ENCODE data around the gene DEDD. TPM values are rescaled to one million over a fixed set of nuclear protein-coding genes. Genes with fewer than 3 reads are reported as not detected.

Gene DEDD
- total and polyA plus RNA-seq, 2 of the 13 experiments (the other 11 are each of a cell fraction or from before 2014, with no cell fraction given) = 12.6 to 27.8 TPM

DNA sequence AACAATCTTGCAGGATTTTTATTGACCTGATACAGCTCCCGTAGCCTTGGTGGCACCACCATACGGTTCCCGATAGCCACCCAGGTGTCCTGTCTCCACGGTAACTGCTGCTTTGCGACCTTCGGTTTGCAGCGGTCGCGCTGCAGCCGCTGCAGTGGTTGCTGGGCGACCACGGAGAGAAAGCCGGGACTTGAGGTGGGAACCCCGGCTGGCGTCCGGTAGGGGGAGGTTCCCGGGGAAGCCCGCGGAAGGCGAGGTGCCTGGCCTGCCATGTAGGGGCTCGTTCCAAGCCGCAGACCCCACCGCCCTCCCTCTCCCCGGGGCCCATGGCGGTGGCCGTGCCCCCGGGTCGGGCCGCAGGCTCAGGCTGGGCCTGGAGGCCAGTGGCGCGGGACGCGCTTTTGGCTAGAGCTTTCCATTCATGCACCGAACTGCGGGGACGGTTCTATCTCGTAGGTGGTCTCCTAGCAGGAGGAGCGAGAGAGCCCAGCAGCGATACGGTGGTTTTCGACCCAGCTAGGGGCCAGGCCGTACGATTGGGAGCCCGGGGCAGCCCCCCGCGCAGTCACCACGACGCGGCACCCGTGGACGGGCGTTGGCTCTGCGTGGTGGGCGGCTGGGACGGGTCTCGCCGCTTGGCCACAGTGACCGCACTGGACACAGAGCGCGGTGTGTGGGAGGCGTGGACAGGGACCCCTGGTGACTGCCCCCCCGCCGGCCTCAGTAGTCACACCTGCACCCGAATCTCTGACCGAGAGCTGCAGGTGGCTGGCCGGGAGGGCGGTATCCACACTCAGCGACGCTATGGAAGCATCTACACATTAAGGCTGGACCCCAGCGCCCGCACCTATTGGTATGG, 34.0 kb downstream of the DEDD start, which contains the start of gene KLHDC9 (continued):
- no peak for TF ChIP-seq ZFP36 (IDR thresholded peaks at IDR 0.05; ENCODE audit: borderline replicate concordance, low read depth, low read length, partially characterized antibody)
- TF ChIP-seq MBNL3 (CRISPR knock-in tag; conservative IDR thresholded peaks at IDR 0.05) = no peak
- no peak for TF ChIP-seq ZNF468 (CRISPR knock-in tag; IDR thresholded peaks at IDR 0.05)
- no peak for TF ChIP-seq MAFK (conservative IDR thresholded peaks at IDR 0.05 in 1 of 2, IDR thresholded peaks at IDR 0.05 in 1 of 2; ENCODE audit: low read length in 2 of 2)
- TF ChIP-seq, protein P1, sequence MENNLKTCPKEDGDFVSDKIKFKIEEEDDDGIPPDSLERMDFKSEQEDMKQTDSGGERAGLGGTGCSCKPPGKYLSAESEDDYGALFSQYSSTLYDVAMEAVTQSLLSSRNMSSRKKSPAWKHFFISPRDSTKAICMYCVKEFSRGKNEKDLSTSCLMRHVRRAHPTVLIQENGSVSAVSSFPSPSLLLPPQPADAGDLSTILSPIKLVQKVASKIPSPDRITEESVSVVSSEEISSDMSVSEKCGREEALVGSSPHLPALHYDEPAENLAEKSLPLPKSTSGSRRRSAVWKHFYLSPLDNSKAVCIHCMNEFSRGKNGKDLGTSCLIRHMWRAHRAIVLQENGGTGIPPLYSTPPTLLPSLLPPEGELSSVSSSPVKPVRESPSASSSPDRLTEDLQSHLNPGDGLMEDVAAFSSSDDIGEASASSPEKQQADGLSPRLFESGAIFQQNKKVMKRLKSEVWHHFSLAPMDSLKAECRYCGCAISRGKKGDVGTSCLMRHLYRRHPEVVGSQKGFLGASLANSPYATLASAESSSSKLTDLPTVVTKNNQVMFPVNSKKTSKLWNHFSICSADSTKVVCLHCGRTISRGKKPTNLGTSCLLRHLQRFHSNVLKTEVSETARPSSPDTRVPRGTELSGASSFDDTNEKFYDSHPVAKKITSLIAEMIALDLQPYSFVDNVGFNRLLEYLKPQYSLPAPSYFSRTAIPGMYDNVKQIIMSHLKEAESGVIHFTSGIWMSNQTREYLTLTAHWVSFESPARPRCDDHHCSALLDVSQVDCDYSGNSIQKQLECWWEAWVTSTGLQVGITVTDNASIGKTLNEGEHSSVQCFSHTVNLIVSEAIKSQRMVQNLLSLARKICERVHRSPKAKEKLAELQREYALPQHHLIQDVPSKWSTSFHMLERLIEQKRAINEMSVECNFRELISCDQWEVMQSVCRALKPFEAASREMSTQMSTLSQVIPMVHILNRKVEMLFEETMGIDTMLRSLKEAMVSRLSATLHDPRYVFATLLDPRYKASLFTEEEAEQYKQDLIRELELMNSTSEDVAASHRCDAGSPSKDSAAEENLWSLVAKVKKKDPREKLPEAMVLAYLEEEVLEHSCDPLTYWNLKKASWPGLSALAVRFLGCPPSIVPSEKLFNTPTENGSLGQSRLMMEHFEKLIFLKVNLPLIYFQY (CRISPR knock-in tag; IDR thresholded peaks at IDR 0.05; ENCODE audit: borderline replicate concordance) = no peak
- no peak for TF ChIP-seq ZNF879 (CRISPR knock-in tag; IDR thresholded peaks at IDR 0.05)
- no peak for TF ChIP-seq ZNF737 (CRISPR knock-in tag; IDR thresholded peaks at IDR 0.05; ENCODE audit: borderline replicate concordance)
- TF ChIP-seq ATM (IDR thresholded peaks at IDR 0.05; ENCODE audit: borderline replicate concordance) = no peak
- TF ChIP-seq MLXIP (CRISPR knock-in tag; IDR thresholded peaks at IDR 0.05; ENCODE audit: borderline replicate concordance) = no peak
- TF ChIP-seq FOXC1 (CRISPR knock-in tag; IDR thresholded peaks at IDR 0.05; ENCODE audit: borderline replicate concordance) = no peak
- no peak for TF ChIP-seq ZNF12 (CRISPR knock-in tag; IDR thresholded peaks at IDR 0.05)
- peak; percentile 71 for TF ChIP-seq ZFY (CRISPR knock-in tag; IDR thresholded peaks at IDR 0.05)
- TF ChIP-seq NONO (IDR thresholded peaks at IDR 0.05) = no peak
- TF ChIP-seq NONO (CRISPR knock-in tag; conservative IDR thresholded peaks at IDR 0.05) = no peak; the same call in 1 of the 2 replicates
- no peak for TF ChIP-seq RBAK (CRISPR knock-in tag; IDR thresholded peaks at IDR 0.05)
- TF ChIP-seq, protein P2, sequence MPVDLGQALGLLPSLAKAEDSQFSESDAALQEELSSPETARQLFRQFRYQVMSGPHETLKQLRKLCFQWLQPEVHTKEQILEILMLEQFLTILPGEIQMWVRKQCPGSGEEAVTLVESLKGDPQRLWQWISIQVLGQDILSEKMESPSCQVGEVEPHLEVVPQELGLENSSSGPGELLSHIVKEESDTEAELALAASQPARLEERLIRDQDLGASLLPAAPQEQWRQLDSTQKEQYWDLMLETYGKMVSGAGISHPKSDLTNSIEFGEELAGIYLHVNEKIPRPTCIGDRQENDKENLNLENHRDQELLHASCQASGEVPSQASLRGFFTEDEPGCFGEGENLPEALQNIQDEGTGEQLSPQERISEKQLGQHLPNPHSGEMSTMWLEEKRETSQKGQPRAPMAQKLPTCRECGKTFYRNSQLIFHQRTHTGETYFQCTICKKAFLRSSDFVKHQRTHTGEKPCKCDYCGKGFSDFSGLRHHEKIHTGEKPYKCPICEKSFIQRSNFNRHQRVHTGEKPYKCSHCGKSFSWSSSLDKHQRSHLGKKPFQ (CRISPR knock-in tag; IDR thresholded peaks at IDR 0.05; ENCODE audit: insufficient replicate concordance) = no peak
- no peak for TF ChIP-seq ZNF788 (CRISPR knock-in tag; IDR thresholded peaks at IDR 0.05; ENCODE audit: borderline replicate concordance)
- no peak for TF ChIP-seq TEF (CRISPR knock-in tag; IDR thresholded peaks at IDR 0.05)
- no peak for TF ChIP-seq BCL6 (CRISPR knock-in tag; IDR thresholded peaks at IDR 0.05)
- TF ChIP-seq ZSCAN31 (CRISPR knock-in tag; IDR thresholded peaks at IDR 0.05; ENCODE audit: low read depth) = 0 out of 2 replicates have a peak, but pooled peaks have one; percentile 54

All from HepG2 (cell line).